ENCODE results near the gene ENTR1.

ENTR1 gene

DNA sequence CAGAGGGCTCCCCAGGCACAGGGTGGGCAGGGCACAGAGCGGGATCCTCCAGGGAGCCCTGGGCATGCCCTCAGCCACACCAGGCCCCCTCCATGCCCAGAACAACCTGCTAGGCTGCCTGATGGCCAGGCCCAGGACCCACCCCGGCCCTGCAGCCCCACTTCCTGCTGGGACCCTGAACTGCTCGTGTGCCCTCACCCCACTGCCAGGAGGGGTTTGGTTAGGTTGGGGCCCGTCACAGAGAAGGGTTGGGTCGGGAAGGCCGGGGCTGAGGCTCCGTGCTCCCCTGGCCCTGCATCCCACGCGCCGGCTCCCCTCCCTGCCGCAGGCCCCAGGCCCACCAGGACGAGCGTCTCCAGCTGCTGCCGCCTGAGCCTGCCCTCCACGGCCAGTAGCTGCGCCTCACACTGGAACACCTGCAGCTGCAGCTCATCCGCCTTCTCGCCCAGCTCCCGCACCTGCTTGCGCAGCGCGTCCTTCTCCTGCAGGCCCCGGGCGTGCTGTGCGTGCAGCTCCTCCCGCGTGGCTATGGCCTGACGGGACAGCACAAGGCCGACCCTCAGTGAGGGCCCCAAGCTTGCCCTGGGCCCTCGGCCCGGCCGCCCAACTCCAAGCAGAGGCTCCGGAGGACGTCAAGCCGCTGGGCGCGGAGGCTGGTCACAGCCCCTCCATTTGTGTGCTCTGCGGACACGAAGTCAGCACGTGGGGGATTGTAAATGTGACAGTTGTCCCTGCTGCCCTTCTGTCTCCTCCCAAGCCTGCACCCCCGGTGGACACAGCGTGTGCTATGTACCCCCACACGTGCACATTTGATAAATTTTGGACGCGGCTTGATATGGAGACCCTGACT, 42.9 kb downstream of the ENTR1 start:
- in situ Hi-C loops (cut with HindIII; ENCODE audit: low sequenced_read_pairs), result loop anchor here (10.0 kb wide), 1 partner anchor 93 kb away; no protein-coding TSS in a partner anchor
- TF ChIP-seq CTCF (IDR thresholded peaks at IDR 0.05; ENCODE audit: low read depth, low read length, missing control alignments), result no peak
- DNase-seq (ENCODE audit: low read depth), result no peak
- H3K4me3 ChIP-seq (ENCODE audit: low read depth, low read length), result no peak overlapping the region

GRCh38 chr9:136366826-136367225, 43.6 kb downstream of the ENTR1 start:
- no peak for DNase-seq (ENCODE audit: low read depth)
- in situ Hi-C loops (cut with HindIII; ENCODE audit: low sequenced_read_pairs), result loop anchor here (10.0 kb wide), 1 partner anchor 92 kb away; no protein-coding TSS in a partner anchor
- no peak for TF ChIP-seq CTCF (IDR thresholded peaks at IDR 0.05; ENCODE audit: low read depth, low read length, missing control alignments)
- no peak overlapping the region for H3K4me3 ChIP-seq (ENCODE audit: low read depth, low read length)

- no peak overlapping the region for H3K4me3 ChIP-seq (ENCODE audit: low read depth, low read length)
- in situ Hi-C loops (cut with HindIII; ENCODE audit: low sequenced_read_pairs), result loop anchor here (10.0 kb wide), 1 partner anchor 91 kb away; no protein-coding TSS in a partner anchor
- no peak for TF ChIP-seq CTCF (IDR thresholded peaks at IDR 0.05; ENCODE audit: low read depth, low read length, missing control alignments)
- no peak for DNase-seq (ENCODE audit: low read depth)
Observed at GRCh38 chr9:136365775-136366222, 44.6 kb downstream of the ENTR1 start.

GRCh38 chr9:136364942-136365774, 45.3 kb downstream of the ENTR1 start:
- in situ Hi-C loops (cut with HindIII; ENCODE audit: low sequenced_read_pairs), result loop anchor here (10.0 kb wide), 1 partner anchor 90 kb away; no protein-coding TSS in a partner anchor
- no peak for TF ChIP-seq CTCF (IDR thresholded peaks at IDR 0.05; ENCODE audit: low read depth, low read length, missing control alignments)

DNA sequence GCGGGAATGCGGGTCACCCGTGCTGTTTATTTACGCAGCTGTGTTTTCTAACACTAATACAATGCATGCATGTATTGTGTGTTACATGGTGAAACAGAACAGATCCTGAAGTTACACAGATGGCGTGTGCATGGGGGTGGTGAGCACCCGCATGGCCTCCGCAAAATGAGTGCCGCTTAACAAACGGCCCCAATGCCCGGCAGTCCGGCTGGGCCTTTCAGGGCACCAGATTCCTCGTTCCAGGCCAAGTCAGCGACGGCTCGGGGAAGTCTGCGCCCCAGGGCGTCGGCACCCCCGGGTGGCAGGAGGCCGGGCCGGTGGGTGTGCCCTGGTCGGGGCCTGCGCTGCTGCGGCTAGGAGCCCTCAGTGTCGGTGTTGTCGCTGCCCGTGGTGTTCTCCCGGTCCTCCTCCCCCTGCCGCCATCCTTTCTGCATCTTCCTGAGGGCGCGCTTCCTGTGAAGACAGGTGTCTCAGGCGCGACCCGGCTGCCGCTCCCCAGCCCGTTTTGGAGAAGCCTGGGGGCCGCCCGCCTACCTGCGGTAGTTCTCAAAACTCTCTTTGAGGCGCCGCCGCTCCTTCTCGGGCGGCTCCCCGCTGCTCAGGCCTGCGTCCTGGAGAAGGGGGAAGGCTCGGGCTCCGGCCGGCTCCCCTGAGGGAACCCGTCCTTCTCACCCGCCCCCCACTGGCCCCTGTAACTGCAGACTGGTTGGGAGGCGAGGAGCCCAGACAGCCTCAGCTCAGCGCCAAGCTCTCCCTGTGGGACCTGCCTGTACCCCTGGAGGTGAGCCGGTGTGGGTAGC, 46.3 kb downstream of the ENTR1 start:
- in situ Hi-C loops (cut with HindIII; ENCODE audit: low sequenced_read_pairs), result loop anchor here (10.0 kb wide), 1 partner anchor 89 kb away; no protein-coding TSS in a partner anchor

More at GRCh38 chr9:136364942-136365774, 45.3 kb downstream of the ENTR1 start:
- H3K4me3 ChIP-seq (ENCODE audit: low read depth, low read length), result no peak overlapping the region
- DNase-seq (ENCODE audit: low read depth), result no peak

More for the DNA sequence above, 46.3 kb downstream of the ENTR1 start:
- no peak overlapping the region for H3K4me3 ChIP-seq (ENCODE audit: low read depth, low read length)
- no peak for TF ChIP-seq CTCF (IDR thresholded peaks at IDR 0.05; ENCODE audit: low read depth, low read length, missing control alignments)
- DNase-seq (ENCODE audit: low read depth), result no peak

All from astrocyte of the cerebellum (primary cell).